Activated CD8-positive, alpha-beta T cell treated with anti-CD3 and anti-CD28 coated beads, Interleukin-2, amount 10 ng/mL, durations not matched to agents 7 days and 5 days (primary cell): Measurements from ENCODE around the gene MYH1. TPM values are rescaled to one million over a fixed set of nuclear protein-coding genes. Genes with fewer than 3 reads are reported as not detected.

Experiments
- ATAC-seq: fragments of 150-1000 bp; cut with Tn5 transposase; one replicate; pipeline ENCODE4 v1.10.0; 2021; ENCODE audit warnings: moderate library complexity
- CTCF ChIA-PET: fragments of 350-600 bp; sonication (Branson Sonifier 250); formaldehyde crosslinking; loops from one replicate; lab custom pipeline; 2021; ENCODE audit warnings: antibody characterized with exemption; lab: Charles Lee
- POLR2A ChIA-PET: fragments of 350-600 bp; sonication (Branson Sonifier 250); formaldehyde crosslinking; loops from one replicate; lab custom pipeline; 2021; ENCODE audit warnings: antibody characterized with exemption; lab: Charles Lee
- DNase-seq: peaks from one replicate; pipeline ENCODE4 v3.0.0-alpha.2; 2020
- H3K27ac Mint-ChIP-seq: one replicate; pipeline ENCODE4 v1.8.0; 2021; ENCODE audit warnings: mild to moderate bottlenecking, mixed read lengths
- H3K27me3 Mint-ChIP-seq: one replicate; pipeline ENCODE4 v1.8.0; 2021; ENCODE audit warnings: low read depth, mixed read lengths
- H3K36me3 Mint-ChIP-seq: one replicate; pipeline ENCODE4 v1.8.0; 2021; ENCODE audit warnings: low read depth, mixed read lengths
- H3K4me1 Mint-ChIP-seq: one replicate; pipeline ENCODE4 v1.8.0; 2021; ENCODE audit warnings: low read depth, mixed read lengths
- H3K4me3 Mint-ChIP-seq: one replicate; pipeline ENCODE4 v1.8.0; 2021; ENCODE audit warnings: mild to moderate bottlenecking, mixed read lengths
- H3K9me3 Mint-ChIP-seq: one replicate; pipeline ENCODE4 v1.8.0; 2022; ENCODE audit warnings: mixed read lengths; ENCODE audit not compliant: insufficient read depth
- total RNA-seq, 2 experiments: library from RNA; stranded (reverse); gene quantifications; one replicate each; pipeline ENCODE4 v1.2.3, GENCODE V29; 2021

MYH1 gene
- total RNA-seq, 2 experiments from 2014 or later = not detected

DNA sequence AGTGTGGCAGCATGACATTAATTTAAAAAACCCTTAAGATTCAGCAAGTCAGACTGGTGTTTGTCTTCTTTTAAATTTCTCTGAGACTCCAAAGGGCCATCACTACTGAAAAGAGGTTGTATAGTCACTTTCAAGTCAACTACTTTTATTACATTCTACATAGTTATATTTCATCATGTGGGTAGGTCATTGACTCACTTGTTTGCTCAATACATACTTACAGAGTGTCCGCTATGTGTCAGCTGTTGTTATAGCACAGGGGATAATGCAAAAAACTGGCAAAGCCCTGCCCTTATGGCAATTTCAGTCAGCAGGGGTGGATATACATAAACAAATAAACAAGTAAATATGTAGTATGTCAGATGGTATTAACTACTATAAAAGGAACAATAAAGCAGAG, 46.5 kb downstream of the MYH1 start:
- H3K9me3 Mint-ChIP-seq = no peaks in the 10 kb centered on the region
- no peaks in the 10 kb centered on the region for H3K4me1 Mint-ChIP-seq
- CTCF ChIA-PET = no interaction called here

GRCh38 chr17:10469459-10469858, 48.9 kb downstream of the MYH1 start, which contains the start of gene MYH4:
TSS of gene MYH4 (minus strand) at chr17:10469559. CDS start at chr17:10466745, 2,814 bp downstream.
- CTCF ChIA-PET = no interaction called here
- Mint-ChIP-seq H3K4me1 (no peaks in the 10 kb centered on the region), H3K36me3 (no peaks in the 10 kb centered on the region), H3K9me3 (no peaks in the 10 kb centered on the region), H3K27me3 (peaks cover 2% of the 10 kb centered on the region), H3K4me3 (no peak within 1 kb of the TSS), H3K27ac (no peak within 1 kb of the TSS)
- ATAC-seq (no peak), DNase-seq (no peak)
- POLR2A ChIA-PET = no interaction called here

More for the DNA sequence above, 46.5 kb downstream of the MYH1 start:
- peaks cover 2% of the 10 kb centered on the region for H3K27me3 Mint-ChIP-seq
- DNase-seq (no peak), ATAC-seq (no peak)
- H3K27ac Mint-ChIP-seq = no peak overlapping the region
- no peak overlapping the region for H3K4me3 Mint-ChIP-seq
- POLR2A ChIA-PET = no interaction called here
- H3K36me3 Mint-ChIP-seq = no peaks in the 10 kb centered on the region

DNA sequence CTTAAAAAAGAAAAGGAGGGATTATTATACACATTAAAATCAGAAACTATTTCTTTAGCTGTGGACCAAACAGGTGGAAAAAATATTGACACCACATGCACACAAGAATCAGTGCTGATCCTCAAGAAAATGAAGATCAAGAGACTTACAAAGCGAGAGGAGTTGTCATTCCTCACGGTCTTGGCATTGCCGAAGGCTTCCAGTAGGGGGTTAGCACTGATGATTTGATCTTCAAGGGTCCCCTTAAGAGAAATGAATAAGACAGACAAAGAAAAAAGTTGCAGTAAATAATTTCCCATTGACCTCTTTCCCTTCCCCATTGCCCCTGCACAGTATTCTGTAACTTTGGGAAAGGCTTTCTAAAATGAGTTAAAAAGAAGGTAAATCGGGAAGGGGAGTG, 54.9 kb downstream of the MYH1 start:
- POLR2A ChIA-PET = no interaction called here
- H3K27ac Mint-ChIP-seq = no peak overlapping the region
- no peak overlapping the region for H3K4me3 Mint-ChIP-seq
- H3K9me3 Mint-ChIP-seq = no peaks in the 10 kb centered on the region
- CTCF ChIA-PET = no interaction called here
- no peaks in the 10 kb centered on the region for H3K36me3 Mint-ChIP-seq
- no peaks in the 10 kb centered on the region for H3K27me3 Mint-ChIP-seq
- no peaks in the 10 kb centered on the region for H3K4me1 Mint-ChIP-seq
- ATAC-seq (no peak), DNase-seq (no peak)

GRCh38 chr17:10460062-10460461, 58.3 kb downstream of the MYH1 start:
- CTCF ChIA-PET = no interaction called here
- Mint-ChIP-seq H3K4me1 (no peaks in the 10 kb centered on the region), H3K9me3 (no peaks in the 10 kb centered on the region), H3K4me3 (no peak overlapping the region), H3K36me3 (no peaks in the 10 kb centered on the region), H3K27ac (no peak overlapping the region), H3K27me3 (peaks cover 7% of the 10 kb centered on the region)
- DNase-seq = no peak
- POLR2A ChIA-PET = no interaction called here
- ATAC-seq = no peak

DNA sequence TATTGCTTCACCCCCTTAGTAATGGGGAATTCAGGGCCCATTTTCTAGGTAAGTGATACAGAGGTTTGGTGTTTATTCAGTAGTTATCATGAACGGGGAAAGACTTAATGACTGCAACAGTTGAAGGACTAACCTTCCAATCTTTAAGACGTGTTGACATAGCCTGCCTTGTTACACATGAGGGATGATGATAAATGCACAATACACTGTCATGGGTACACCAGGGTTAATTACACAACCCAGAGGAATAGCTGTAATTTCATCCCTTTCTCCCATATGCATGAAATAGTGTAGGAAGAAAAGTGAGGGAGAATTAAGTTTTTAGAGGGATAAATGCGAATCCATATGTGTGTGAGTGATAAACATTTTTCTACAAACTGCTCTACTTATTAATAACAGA, 59.6 kb downstream of the MYH1 start:
- no peak overlapping the region for H3K4me3 Mint-ChIP-seq
- no peak for ATAC-seq
- POLR2A ChIA-PET = no interaction called here
- H3K27ac Mint-ChIP-seq = no peak overlapping the region
- no peaks in the 10 kb centered on the region for H3K36me3 Mint-ChIP-seq
- DNase-seq = no peak
- H3K4me1 Mint-ChIP-seq = no peaks in the 10 kb centered on the region
- CTCF ChIA-PET = no interaction called here
- no peaks in the 10 kb centered on the region for H3K9me3 Mint-ChIP-seq
- H3K27me3 Mint-ChIP-seq = peaks cover 9% of the 10 kb centered on the region

- Mint-ChIP-seq H3K27me3 (peaks cover 9% of the 10 kb centered on the region), H3K9me3 (no peaks in the 10 kb centered on the region), H3K36me3 (no peaks in the 10 kb centered on the region), H3K4me1 (no peaks in the 10 kb centered on the region), H3K27ac (no peak overlapping the region), H3K4me3 (no peak overlapping the region)
- ATAC-seq (no peak), DNase-seq (no peak)
- CTCF ChIA-PET = no interaction called here
- POLR2A ChIA-PET = no interaction called here
Measured at GRCh38 chr17:10457952-10458351, 60.4 kb downstream of the MYH1 start.

GRCh38 chr17:10447026-10447931, 71.1 kb downstream of the MYH1 start:
- POLR2A ChIA-PET = no interaction called here
- no peak overlapping the region for H3K27ac Mint-ChIP-seq
- H3K4me1 Mint-ChIP-seq = no peaks in the 10 kb centered on the region
- ATAC-seq (no peak), DNase-seq (no peak)
- no peaks in the 10 kb centered on the region for H3K27me3 Mint-ChIP-seq
- no peaks in the 10 kb centered on the region for H3K36me3 Mint-ChIP-seq
- no peak overlapping the region for H3K4me3 Mint-ChIP-seq
- CTCF ChIA-PET = interaction anchor here (1.1 kb wide), 1 partner anchor 171 kb away, joined by 3 read pairs; no protein-coding TSS in a partner anchor
- no peaks in the 10 kb centered on the region for H3K9me3 Mint-ChIP-seq

Other genes starting within 250 kb of the MYH1 start
- gene MYH13, start 145.5 kb downstream of the MYH1 start, total RNA-seq = not detected
- gene MYH8, start 96.6 kb downstream of the MYH1 start, total RNA-seq = not detected
- gene MYH4, start 49.0 kb downstream of the MYH1 start, total RNA-seq = not detected
- not detected for gene MYH2, start 31.1 kb upstream of the MYH1 start, total RNA-seq
- 1 to 10 TPM; 2.3 to 3.2 TPM for gene MYH3, start 138.8 kb upstream of the MYH1 start, total RNA-seq
- gene SCO1, start 179.0 kb upstream of the MYH1 start, total RNA-seq = 10 to 100 TPM; 25.8 to 28.0 TPM
- 10 to 100 TPM; 10.3 to 10.4 TPM for gene ADPRM, start 179.1 kb upstream of the MYH1 start, total RNA-seq
- 1 to 10 TPM in 1 of 2 experiments, under 1 TPM in 1; 0.16 to 1.1 TPM for gene TMEM220, start 211.5 kb upstream of the MYH1 start, total RNA-seq